Measurements from ENCODE around the gene HDAC9.

HDAC9 gene

DNA sequence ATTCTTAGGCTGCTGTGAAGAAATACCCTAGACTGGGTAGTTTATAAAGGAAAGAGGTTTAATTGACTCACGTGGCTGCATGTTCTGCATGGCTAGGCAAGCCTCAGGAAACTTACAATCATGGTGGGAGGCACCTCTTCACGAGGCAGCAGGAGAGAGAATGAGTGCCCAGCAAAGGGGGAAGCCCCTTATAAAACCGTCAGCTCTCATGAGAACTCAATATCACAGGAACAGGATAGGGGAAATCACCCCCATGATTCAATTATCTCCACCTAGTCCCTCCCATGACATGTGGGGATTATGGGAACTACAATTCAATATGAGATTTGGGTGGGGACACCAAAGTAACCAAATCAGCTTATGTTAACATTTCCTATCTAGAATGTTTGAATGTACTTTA lies 362.7 kb downstream of the HDAC9 start:
- no peak for DNase-seq

DNA sequence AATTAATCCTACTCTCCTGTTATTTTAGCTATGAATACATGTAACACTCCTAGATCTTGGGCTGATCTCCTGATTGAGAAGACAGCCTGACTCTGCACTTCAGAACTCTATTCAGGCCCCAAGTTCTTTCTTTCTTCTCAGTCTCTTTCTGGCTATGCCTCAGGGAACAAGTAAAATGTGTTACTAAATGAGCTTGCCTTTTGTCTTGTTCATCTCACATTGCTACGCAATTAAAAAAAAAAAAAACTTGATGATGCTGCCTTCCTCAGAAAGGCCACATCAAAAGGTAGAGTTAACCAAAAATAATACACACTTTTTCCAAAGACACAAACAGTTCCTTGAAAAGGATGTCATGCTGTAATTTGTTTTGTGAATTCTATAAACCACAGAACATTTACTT lies 363.8 kb downstream of the HDAC9 start:
- DNase-seq: no peak

GRCh38 chr7:18860221-18860620 lies 364.7 kb downstream of the HDAC9 start:
- no peak for DNase-seq

DNA sequence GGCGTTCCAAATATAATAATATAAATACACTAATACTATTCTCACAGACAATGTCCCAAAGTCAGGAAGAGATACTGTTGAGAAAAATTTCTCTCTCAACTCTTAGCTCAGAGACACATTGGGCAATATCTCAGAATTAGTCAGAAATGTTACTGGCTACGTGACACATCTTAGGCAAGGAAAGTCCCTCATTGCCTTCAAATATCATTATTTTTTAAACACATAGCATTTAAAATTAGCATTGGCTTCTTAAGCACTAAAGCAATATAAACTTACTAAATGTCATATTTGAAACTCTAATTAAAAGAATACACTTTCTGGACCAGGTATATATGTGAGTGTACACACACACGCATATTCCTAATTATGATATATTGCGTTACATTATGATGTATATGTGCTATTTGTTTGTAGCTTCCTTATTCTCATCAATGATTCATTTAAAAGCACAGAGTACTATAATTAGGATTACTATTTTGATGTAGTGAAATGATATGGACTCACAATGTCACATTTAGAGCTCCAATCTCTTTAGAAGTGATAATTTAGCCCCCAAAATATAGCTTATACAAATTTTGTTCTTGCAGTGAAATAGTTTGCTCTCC lies 366.1 kb downstream of the HDAC9 start:
- no peak for DNase-seq

- no peak for DNase-seq
Observed at GRCh38 chr7:18864967-18865366, 369.4 kb downstream of the HDAC9 start.

DNA sequence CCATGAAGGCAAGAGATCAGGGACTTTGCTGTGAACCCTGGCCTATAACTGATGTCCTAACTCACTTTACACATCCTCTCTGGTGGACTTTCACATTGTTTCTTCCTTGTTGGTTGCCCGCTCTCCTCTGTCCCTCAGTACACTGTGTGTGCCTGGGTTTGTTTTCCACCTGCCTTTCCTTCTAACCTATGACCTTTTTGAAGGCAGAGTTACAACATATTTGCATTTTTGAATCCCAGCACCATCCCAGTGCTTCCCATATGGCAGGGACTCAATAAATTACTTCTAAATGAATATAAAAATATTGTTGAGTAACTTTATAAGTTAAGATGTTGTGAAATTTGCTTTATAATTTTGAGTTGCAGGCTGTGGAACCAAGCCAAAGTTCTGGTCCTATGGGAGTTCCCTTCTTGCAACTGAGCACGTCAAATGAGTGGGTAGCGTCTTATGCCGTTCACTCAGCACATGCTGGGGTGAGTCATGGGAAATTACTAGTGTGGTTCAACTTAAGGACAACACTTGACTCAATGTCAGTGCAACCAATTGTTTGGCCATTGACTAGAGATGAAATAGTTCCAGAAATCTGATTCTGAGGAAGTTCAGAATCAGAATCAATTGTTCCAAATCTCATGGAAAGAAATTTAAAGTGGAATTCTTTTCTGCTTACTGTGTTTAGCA lies 370.9 kb downstream of the HDAC9 start:
- DNase-seq: no peak

- DNase-seq: no peak
Observed at GRCh38 chr7:18872344-18872743, 376.8 kb downstream of the HDAC9 start.

DNA sequence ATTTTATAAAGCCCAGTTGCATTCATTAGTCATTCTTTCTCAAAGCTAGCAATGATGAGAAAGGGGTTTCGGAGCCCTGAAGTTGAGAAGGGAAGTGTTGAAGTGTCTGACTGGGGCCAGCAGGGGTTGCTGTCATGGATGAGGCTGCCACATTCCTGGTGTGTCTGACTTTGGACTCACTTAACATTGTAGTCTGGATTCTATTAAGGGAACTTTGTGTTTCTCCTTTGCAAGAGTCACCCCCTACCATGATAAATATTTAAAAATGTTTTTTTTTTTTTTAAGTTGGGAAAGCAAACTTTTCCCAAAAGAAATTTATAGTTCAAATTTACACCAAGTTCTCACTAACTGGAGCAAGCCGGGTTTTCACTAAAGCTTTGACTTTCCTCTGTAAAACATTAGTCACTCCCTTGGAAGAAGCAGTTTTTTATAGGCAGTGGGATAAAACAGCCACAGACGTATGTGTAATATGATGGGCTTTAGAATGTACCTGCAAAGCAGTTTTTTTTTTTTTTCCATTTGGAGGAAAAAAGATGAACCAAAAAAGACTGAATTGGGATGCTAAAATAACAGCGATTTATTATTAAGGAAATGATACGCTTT lies 378.3 kb downstream of the HDAC9 start:
- no peak for DNase-seq

DNA sequence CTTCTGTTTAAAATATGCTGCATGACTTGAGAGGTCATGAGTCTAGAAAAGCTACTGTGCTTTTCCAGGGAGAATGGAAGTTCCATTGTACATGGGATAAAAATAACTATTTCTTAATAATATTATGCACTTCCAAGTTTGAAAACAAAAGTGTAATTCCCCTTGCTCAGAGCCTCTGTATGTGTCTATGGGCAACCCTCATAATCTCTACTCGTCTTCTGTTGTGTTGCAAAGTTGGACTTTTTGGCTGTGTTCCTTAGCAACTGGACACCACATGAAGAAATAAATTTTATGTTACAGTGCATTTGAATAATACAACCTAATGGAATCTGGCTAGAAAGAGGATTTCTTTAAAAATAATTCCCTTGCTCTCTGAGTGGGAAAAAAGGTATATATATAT lies 379.3 kb downstream of the HDAC9 start:
- no peak for DNase-seq

DNA sequence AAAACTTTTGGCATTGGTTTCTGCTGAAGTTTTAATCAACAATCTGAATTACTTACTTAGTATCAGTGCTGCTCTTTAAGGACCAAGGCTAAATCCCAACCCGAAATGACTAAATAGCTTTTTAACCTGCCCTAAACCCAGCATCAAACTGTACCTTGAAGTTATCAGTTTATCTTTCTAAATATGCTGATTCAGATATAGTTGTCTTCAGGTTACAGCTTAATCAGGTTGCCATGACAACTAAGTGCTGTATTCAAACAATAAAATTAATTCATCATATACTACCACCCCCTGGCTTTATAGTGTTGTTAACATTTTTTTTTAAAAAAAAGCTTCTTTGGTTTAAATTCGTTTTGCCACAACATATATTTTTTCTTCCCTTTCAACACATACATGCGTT lies 382.3 kb downstream of the HDAC9 start:
- no peak for DNase-seq

DNA sequence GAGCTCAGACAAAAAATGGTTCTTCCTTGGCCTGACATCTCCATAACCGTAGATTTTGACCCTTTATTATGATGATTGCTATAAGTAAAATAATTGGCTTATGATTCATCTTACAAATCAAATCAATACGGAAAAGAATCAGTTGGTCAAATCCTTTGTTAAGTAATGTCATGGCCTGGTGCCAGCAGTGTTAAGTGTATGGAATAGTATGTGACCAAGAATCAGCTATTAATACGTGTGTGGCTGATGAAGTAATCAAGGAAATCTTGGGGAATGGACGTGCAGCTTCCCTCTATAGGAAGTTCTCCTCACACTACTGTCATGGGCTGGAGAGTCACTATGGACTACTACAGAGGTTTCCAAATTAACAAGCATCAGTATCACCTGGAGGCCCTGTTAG lies 391.3 kb downstream of the HDAC9 start:
- DNase-seq: no peak

DNA sequence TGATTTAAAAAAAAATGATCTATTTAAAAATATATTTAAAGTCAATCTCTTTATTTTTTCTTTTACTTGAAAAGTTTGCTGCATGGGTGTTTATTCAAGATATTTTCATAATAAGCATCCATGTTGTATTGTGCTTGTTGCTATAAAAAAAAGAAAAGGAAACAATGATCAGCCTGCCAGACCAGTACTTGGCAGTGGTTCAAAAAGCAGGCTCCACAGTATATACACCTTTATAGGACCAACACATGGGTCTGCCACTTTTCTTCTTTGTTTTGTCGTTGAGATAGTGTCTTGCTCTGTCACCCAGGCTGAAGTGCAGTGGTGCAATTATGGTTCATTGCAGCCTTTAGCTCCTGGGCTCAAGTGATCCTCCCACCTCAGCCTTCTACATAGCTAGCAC lies 393.9 kb downstream of the HDAC9 start:
- DNase-seq: no peak

DNA sequence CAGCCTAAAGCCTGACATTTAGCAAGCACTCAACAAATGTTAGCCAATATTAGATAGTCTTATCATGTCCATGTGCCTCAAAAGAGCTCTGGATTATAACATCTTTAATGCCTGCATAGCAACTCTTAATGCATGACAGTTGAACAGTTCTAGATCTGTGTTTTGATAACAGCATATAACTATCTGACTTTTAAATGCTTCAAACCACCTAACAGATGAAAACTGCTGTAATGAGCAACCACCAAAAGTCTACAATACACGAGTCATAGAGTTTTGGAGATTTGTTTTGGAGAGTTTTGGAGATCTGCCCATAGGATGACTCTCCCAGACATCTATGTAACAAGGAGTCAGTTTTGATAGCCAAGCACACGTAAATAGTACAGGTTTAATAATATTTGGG lies 394.6 kb downstream of the HDAC9 start:
- no peak for DNase-seq

DNA sequence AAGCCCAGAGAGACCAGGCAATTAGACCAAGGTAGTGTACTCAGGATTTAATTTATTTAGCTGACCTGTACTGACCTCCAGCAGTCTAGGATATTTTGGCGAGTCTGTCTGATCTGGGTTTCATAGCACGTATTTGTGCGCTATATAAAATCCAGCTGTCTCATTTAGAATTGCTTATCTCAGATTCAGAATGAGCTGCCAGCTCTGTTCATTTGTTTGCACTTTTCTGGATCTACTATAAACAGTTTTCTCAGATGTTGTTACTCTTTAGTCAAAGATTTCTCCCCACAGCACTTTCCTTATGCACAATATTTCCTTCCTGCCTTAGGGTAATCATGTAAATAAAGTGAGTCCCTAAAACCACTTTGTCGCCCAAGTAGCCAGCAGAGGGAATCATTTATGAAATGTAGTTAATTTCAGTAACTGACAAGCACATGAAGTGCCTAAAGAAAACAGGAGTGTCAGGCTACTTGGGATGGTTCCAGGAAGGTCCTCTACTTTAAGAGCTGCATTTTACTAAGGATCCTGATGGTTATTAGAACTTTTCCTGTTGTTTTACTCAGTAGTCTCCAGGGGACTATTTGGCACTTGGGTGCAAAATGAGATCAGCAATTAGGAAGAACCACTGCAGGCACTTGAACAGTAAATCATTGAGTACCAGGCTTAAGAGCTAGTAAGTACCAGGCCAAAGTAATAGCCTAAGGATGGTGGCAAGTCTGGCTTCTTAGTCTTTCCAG lies 395.5 kb downstream of the HDAC9 start:
- no peak for DNase-seq

- DNase-seq: no peak
Observed at GRCh38 chr7:18893156-18893555, 397.6 kb downstream of the HDAC9 start.

DNA sequence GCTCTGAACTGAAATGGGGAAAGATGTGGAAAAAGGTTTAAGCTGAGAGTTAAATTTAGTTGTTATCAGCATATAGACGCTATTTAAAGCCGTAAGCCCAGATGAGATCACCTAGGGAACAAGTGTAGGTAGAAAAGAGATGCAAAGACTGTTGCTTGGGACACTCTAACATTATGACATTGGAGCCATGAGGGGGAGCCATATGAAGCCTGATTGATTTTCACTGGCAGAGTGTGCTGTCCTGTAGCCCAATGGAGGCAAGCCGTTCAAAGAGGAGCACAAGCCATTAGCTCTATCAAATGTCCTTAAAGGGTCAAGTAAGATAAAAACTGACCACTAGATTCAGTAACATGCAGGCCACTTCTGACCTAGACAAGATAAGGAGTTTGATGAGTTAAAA lies 398.6 kb downstream of the HDAC9 start:
- DNase-seq: no peak

- DNase-seq: no peak
Observed at GRCh38 chr7:18895456-18895855, 399.9 kb downstream of the HDAC9 start.

DNA sequence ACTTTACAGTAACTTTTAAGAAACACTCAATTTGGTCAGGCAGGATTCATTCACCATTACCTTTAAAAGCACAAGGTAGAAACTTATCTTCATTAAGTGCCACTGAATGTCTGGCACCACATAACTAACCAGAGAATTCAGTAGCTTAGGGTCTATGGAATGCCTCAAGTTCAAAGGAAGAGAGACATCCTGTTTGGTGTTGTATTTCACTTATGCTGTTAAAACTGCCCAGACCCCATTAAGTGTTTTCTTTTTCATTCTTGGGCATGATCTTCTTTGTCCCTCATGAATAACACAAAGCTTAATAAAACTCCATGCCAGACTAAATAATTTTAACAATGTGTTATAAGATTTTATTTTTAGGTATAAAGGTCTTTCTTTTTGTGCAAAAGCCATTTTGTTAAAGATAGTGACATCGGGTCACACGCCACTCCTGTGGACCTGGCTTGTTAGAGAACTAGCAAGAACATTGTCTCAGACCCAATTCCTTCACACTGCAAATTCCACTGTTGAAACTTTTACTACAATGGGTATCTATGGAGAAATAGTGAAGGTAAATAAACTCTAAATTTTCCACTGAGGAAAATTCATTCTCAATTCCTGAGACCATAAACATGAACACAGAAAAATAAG lies 400.9 kb downstream of the HDAC9 start:
- DNase-seq: no peak

GRCh38 chr7:18900236-18900635 lies 404.7 kb downstream of the HDAC9 start:
- DNase-seq: no peak

DNA sequence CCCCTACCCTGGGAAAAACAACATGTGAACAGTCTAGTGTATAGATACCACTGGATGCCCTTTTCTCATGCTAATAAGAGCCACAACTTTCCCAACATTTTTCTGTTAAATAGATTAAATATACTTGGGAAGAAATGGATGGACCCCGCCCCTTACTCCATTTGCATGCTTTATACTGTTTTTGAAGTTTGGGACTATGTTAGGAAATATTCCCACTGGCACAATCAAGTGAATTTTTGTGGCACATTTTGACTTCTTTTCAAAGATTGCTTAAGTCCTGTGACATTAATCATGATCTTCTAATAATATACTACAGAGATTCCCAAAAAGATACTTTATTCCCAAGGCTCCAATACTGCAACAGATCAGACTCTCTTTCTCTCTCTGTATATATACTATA lies 405.3 kb downstream of the HDAC9 start:
- no peak for DNase-seq

DNA sequence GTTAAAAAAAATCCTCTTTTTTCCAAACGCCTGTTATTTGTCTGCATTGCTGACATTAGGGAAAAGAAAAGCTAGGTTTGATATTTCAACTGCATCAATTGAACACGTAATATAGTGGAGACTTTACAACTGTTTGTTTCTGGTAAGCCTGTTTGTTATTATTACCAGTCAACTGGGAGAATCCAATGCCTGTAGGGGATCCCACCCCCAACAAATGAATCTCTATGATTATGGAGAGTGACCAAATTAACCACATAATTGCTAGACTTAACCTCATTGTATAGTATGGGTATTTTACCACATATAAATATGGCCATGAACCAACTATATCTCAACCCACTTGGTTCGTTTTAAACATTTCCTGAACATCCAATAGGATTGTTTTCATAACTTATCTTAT lies 405.8 kb downstream of the HDAC9 start:
- no peak for DNase-seq

- DNase-seq: no peak
Observed at GRCh38 chr7:18901982-18902421, 406.5 kb downstream of the HDAC9 start.

- DNase-seq: no peak
Observed at GRCh38 chr7:18902892-18903291, 407.3 kb downstream of the HDAC9 start.

Data from activated T-cell treated with anti-CD3 and anti-CD28 coated beads, Interleukin-2, amount 50 U/mL, for 48 hours (primary cell).